Activated CD8-positive, alpha-beta T cell treated with anti-CD3 and anti-CD28 coated beads, Interleukin-2, amount 10 ng/mL, durations not matched to agents 7 days and 5 days (primary cell): ENCODE data around the gene SEMA4D. TPM values are rescaled to one million over a fixed set of nuclear protein-coding genes. Genes with fewer than 3 reads are reported as not detected.

Source experiments
- ATAC-seq: fragments of 150-1000 bp; cut with Tn5 transposase; one replicate; pipeline ENCODE4 v1.10.0; 2021; ENCODE audit warnings: moderate library complexity
- CTCF ChIA-PET: fragments of 350-600 bp; sonication (Branson Sonifier 250); formaldehyde crosslinking; loops from one replicate; lab custom pipeline; 2021; ENCODE audit warnings: antibody characterized with exemption; lab: Charles Lee
- POLR2A ChIA-PET: fragments of 350-600 bp; sonication (Branson Sonifier 250); formaldehyde crosslinking; loops from one replicate; lab custom pipeline; 2021; ENCODE audit warnings: antibody characterized with exemption; lab: Charles Lee
- DNase-seq: peaks from one replicate; pipeline ENCODE4 v3.0.0-alpha.2; 2020
- H3K27ac Mint-ChIP-seq: one replicate; pipeline ENCODE4 v1.8.0; 2021; ENCODE audit warnings: mild to moderate bottlenecking, mixed read lengths
- H3K27me3 Mint-ChIP-seq: one replicate; pipeline ENCODE4 v1.8.0; 2021; ENCODE audit warnings: low read depth, mixed read lengths
- H3K36me3 Mint-ChIP-seq: one replicate; pipeline ENCODE4 v1.8.0; 2021; ENCODE audit warnings: low read depth, mixed read lengths
- H3K4me1 Mint-ChIP-seq: one replicate; pipeline ENCODE4 v1.8.0; 2021; ENCODE audit warnings: low read depth, mixed read lengths
- H3K4me3 Mint-ChIP-seq: one replicate; pipeline ENCODE4 v1.8.0; 2021; ENCODE audit warnings: mild to moderate bottlenecking, mixed read lengths
- H3K9me3 Mint-ChIP-seq: one replicate; pipeline ENCODE4 v1.8.0; 2022; ENCODE audit warnings: mixed read lengths; ENCODE audit not compliant: insufficient read depth
- total RNA-seq, 2 experiments: library from RNA; stranded (reverse); gene quantifications; one replicate each; pipeline ENCODE4 v1.2.3, GENCODE V29; 2021

The SEMA4D gene
- total RNA-seq, 2 experiments from 2014 or later: 314 to 321 TPM

DNA sequence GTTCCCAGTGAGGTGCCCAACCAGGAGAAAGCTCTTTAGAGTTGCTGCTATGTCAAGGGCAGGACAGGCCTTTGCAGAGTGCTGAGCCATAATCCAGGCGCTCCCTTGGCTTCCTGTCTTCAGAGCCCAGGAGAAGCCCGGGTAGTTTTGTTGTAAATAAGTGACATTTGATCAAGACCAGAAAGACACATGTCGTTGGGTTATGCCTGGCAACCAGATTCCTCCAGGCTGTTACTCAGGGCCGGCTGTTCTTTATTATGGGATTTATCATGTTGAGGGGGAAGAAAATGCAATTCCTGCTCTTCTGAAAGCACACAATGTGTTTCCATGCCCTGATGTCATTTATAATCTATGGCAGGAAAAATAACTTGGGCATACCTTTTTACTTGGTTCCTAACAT, 39.3 kb upstream of the SEMA4D start:
- H3K27me3 Mint-ChIP-seq: no peaks in the 10 kb centered on the region
- peaks cover 89% of the 10 kb centered on the region for H3K4me1 Mint-ChIP-seq
- peaks cover 5% of the 10 kb centered on the region for H3K36me3 Mint-ChIP-seq
- peak overlapping the region; percentile 43 for H3K4me3 Mint-ChIP-seq
- DNase-seq: no peak
- peak overlapping the region; percentile 93 for H3K27ac Mint-ChIP-seq
- POLR2A ChIA-PET: interaction anchor here (0.6 to 4.4 kb wide), 16 partner anchors 9 to 117 kb away, joined by 3 to 42 read pairs (median 5); no protein-coding TSS in a partner anchor
- CTCF ChIA-PET: interaction anchor here (0.7 to 7.7 kb wide), 14 partner anchors 10 to 126 kb away, joined by 3 to 98 read pairs (median 4); no protein-coding TSS in a partner anchor
- no peaks in the 10 kb centered on the region for H3K9me3 Mint-ChIP-seq
- ATAC-seq: no peak

DNA sequence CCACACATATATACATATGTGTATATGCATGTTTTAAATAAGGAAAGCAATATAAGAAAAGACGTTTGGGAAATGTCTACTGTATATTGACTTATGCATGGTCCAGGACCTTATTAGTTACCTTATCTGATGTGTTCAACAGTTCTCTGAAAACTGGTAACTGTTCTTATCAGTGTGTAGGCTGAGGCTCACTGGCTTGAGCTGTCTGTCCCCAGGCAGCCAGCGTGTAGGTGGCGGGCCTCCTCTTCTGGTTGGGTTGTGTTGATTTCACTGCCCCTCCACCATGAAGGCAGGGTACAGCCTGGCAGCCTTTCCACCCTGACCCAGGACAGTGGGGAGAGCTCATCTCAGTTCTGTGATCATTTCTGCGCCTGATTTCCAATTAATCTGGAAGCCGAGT, 38.7 kb upstream of the SEMA4D start:
- Mint-ChIP-seq H3K27me3 (no peaks in the 10 kb centered on the region), H3K4me1 (peaks cover 89% of the 10 kb centered on the region), H3K36me3 (peaks cover 5% of the 10 kb centered on the region), H3K9me3 (no peaks in the 10 kb centered on the region), H3K27ac (peak overlapping the region; percentile 93), H3K4me3 (peak overlapping the region; percentile 43)
- ChIA-PET CTCF (interaction anchor here (0.7 to 7.7 kb wide), 14 partner anchors 9 to 126 kb away, joined by 3 to 98 read pairs (median 4); no protein-coding TSS in a partner anchor), POLR2A (interaction anchor here (0.6 to 4.4 kb wide), 15 partner anchors 9 to 116 kb away, joined by 3 to 42 read pairs (median 6); no protein-coding TSS in a partner anchor)
- peak; percentile 83 for ATAC-seq
- peak; percentile 60 for DNase-seq

DNA sequence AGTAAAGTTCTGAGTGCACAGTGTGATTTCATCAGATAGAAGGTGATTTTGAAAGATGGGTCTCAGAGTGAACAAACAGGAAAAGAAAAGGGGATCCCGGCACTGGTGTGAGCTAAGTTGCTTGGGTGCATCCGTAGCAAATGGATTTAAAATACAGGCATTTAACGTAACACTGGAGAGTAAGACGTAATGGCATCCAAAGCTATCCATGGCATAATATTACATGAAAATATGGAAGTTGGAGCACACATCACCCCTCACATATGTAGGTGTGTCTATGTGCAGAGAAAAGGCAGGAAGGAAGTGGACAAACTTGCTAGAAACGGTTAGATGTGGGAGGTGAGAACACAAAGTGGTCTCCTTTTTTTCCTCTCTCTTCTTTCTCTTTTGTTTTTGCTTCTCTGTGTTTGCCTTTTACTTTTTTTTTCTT, 38.2 kb upstream of the SEMA4D start:
- peak overlapping the region; percentile 64 for H3K4me3 Mint-ChIP-seq
- H3K4me1 Mint-ChIP-seq: peaks cover 90% of the 10 kb centered on the region
- H3K27me3 Mint-ChIP-seq: no peaks in the 10 kb centered on the region
- ATAC-seq (peak; percentile 78), DNase-seq (peak; percentile 64)
- no peaks in the 10 kb centered on the region for H3K9me3 Mint-ChIP-seq
- ChIA-PET POLR2A (interaction anchor here (1.0 to 4.4 kb wide), 13 partner anchors 13 to 116 kb away, joined by 3 to 42 read pairs (median 6); no protein-coding TSS in a partner anchor), CTCF (interaction anchor here (1.0 to 7.7 kb wide), 12 partner anchors 9 to 125 kb away, joined by 3 to 98 read pairs (median 4); no protein-coding TSS in a partner anchor)
- peaks cover 3% of the 10 kb centered on the region for H3K36me3 Mint-ChIP-seq
- peak overlapping the region; percentile 89 for H3K27ac Mint-ChIP-seq

DNA sequence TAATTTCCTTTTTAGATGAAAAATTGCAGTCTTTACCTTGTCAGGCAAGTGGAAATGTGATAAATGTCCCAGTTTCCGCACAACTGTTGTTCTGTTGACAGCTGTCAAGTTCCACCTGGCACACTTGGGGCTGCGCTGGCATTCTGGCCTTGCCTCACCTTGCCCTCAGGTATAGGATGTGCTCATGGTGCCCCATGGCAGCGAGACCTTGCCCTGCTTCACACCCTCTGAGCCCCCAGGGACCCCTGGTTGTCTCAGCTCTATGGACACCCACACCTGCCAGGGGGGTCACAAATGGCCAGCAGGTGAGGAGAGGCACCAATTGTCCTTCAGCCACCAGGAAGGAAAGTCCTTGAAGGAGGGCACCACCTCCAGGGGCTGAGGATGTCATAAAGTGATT, 37.5 kb upstream of the SEMA4D start:
- no peak for DNase-seq
- no peaks in the 10 kb centered on the region for H3K9me3 Mint-ChIP-seq
- peaks cover 3% of the 10 kb centered on the region for H3K36me3 Mint-ChIP-seq
- no peaks in the 10 kb centered on the region for H3K27me3 Mint-ChIP-seq
- ChIA-PET POLR2A (interaction anchor here (1.1 to 4.4 kb wide), 12 partner anchors 13 to 61 kb away, joined by 3 to 42 read pairs (median 6); no protein-coding TSS in a partner anchor), CTCF (interaction anchor here (1.2 to 7.7 kb wide), 8 partner anchors 8 to 106 kb away, joined by 3 to 98 read pairs (median 14); no protein-coding TSS in a partner anchor)
- peaks cover 93% of the 10 kb centered on the region for H3K4me1 Mint-ChIP-seq
- H3K4me3 Mint-ChIP-seq: peak overlapping the region; percentile 64
- peak overlapping the region; percentile 89 for H3K27ac Mint-ChIP-seq
- no peak for ATAC-seq

DNA sequence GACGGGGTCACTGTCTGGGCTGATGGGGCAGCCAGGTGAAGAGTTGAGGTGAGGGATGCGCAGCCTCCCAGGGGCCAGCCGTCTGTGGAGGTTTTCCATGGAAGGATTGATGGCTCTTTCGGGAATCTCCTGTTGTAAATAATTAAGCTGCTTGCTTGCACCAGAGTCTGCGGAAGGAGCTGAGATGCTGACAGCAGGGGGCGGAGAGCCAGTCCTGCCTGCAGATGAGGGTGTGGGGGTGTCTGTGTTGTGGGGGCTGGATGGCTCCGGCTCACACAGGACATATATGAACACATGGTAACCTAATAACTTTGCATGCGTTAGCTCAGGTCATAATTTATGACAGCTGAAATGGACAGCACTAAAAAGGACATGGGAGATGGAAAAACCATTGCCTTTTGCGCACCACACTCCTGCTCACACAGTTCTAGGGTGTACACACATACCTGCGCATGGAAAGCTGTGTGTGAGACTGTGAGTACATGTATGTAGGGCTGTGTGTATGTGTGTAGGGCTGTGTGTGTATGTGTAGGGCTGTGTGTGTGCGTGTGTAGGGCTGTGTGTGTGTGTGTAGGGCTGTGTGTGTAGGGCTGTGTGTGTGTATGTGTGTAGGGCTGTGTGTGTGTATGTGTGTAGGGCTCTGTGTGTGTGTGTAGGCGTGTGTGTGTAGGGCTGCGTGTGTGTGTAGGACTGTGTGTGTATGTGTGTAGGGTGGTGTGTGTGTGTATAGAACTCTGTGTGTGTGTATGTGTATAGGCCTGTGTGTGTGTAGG, 36.8 kb upstream of the SEMA4D start:
- H3K4me3 Mint-ChIP-seq: no peak overlapping the region
- no peak for ATAC-seq
- peaks cover 97% of the 10 kb centered on the region for H3K4me1 Mint-ChIP-seq
- no peaks in the 10 kb centered on the region for H3K9me3 Mint-ChIP-seq
- H3K27me3 Mint-ChIP-seq: no peaks in the 10 kb centered on the region
- CTCF ChIA-PET: interaction anchor here (2.2 to 7.7 kb wide), 4 partner anchors 12 to 106 kb away, joined by 13 to 98 read pairs (median 25); no protein-coding TSS in a partner anchor
- H3K36me3 Mint-ChIP-seq: peaks cover 3% of the 10 kb centered on the region
- POLR2A ChIA-PET: interaction anchor here (1.1 to 4.4 kb wide), 3 partner anchors 12 to 53 kb away, joined by 3 to 42 read pairs (median 15); no protein-coding TSS in a partner anchor
- DNase-seq: no peak
- peak overlapping the region; percentile 89 for H3K27ac Mint-ChIP-seq

DNA sequence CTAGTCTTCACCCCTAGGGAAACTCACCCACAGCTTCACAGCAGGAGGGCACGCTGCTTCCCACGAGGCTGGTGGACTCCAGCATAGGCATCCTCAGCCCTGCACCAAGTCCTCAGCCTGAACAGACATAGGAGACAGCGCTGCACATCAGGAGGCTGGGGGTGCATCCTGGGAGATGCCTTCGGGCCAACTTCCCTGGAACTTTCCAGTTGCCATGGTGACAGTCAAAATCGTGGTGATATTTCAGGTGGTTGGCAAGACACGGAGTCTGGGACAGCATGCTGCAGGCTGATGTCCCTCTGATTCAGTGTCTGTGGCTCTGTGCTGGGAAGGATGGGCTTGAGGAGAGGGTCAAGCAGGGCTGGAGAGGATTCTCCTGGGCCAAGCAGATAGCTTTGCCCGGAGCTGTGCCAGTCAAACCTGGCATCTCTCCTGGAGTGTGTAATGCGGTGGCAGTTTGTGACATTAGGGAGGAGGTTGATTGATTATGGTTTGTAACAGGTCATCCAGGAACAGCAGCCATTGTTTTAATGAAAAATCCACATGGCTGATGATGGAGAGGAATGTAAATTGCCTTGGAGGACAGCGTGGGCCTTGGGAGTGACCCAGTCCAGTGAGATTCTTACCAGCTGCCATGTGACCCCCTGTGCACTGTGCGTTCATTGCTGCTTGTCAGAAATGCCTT, 35.6 kb upstream of the SEMA4D start:
- Mint-ChIP-seq H3K27me3 (no peaks in the 10 kb centered on the region), H3K4me3 (no peak overlapping the region), H3K27ac (peak overlapping the region; percentile 77), H3K36me3 (peaks cover 4% of the 10 kb centered on the region), H3K9me3 (no peaks in the 10 kb centered on the region), H3K4me1 (peaks cover 96% of the 10 kb centered on the region)
- DNase-seq (no peak), ATAC-seq (no peak)
- ChIA-PET POLR2A (interaction anchor here (0.6 to 4.4 kb wide), 4 partner anchors 10 to 107 kb away, joined by 3 to 42 read pairs (median 4); no protein-coding TSS in a partner anchor), CTCF (interaction anchor here (1.7 to 7.7 kb wide), 4 partner anchors 11 to 35 kb away, joined by 6 to 98 read pairs (median 25); no protein-coding TSS in a partner anchor)

DNA sequence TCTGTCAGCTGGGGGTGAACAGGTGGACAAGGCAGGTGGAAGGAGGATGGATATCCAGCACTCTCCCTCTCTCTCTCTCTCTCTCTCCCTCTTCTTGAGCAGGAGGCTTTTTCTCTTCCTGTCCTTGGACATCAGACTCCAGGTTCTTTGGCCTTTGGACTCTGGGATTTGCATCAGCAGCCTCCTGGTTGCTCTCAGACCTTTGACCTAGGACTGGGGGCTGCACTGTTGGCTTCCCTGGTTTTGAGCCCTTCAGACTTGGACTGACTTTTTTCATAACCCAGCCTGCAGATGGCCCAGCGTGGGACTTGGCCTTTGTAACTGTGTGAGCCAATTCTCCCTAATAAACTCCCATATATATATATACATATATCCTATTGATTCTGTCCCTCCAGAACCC, 35.0 kb upstream of the SEMA4D start:
- Mint-ChIP-seq H3K27ac (peak overlapping the region; percentile 67), H3K27me3 (no peaks in the 10 kb centered on the region), H3K4me1 (peaks cover 96% of the 10 kb centered on the region), H3K36me3 (peaks cover 10% of the 10 kb centered on the region), H3K9me3 (peaks cover 5% of the 10 kb centered on the region), H3K4me3 (no peak overlapping the region)
- DNase-seq: no peak
- ChIA-PET CTCF (interaction anchor here (1.7 to 6.9 kb wide), 3 partner anchors 10 to 34 kb away, joined by 6 to 36 read pairs (median 9); no protein-coding TSS in a partner anchor), POLR2A (interaction anchor here (1.3 kb wide), 2 partner anchors 9 to 14 kb away, joined by 3 to 4 read pairs; no protein-coding TSS in a partner anchor)
- ATAC-seq: no peak

DNA sequence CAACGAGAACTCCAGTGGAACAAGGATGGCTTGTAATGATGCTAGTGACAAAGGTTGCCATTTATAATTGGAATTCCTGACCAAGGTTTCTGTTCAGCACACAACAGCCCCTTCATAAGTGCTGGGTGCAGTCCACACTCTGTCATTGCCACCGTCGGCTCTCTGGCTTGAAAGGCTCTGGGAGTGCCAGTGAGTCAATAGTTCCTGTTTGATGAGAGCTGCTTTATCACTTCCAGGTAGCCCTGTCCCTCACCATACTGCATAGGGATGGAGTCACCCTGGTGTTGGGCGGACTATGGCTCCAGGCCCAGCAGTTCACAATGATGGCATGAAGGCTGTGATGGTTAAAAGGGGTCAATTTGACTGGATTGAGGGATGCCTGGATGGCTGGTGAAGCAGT, 34.6 kb upstream of the SEMA4D start:
- Mint-ChIP-seq H3K9me3 (peaks cover 9% of the 10 kb centered on the region), H3K27me3 (no peaks in the 10 kb centered on the region), H3K27ac (peak overlapping the region; percentile 67), H3K4me1 (peaks cover 96% of the 10 kb centered on the region), H3K4me3 (no peak overlapping the region), H3K36me3 (peaks cover 13% of the 10 kb centered on the region)
- ChIA-PET POLR2A (interaction anchor here (0.6 to 1.7 kb wide), 5 partner anchors 9 to 87 kb away, joined by 3 to 5 read pairs (median 3); no protein-coding TSS in a partner anchor), CTCF (interaction anchor here (1.1 to 6.9 kb wide), 4 partner anchors 10 to 33 kb away, joined by 6 to 36 read pairs (median 8); no protein-coding TSS in a partner anchor)
- no peak for ATAC-seq
- DNase-seq: no peak

DNA sequence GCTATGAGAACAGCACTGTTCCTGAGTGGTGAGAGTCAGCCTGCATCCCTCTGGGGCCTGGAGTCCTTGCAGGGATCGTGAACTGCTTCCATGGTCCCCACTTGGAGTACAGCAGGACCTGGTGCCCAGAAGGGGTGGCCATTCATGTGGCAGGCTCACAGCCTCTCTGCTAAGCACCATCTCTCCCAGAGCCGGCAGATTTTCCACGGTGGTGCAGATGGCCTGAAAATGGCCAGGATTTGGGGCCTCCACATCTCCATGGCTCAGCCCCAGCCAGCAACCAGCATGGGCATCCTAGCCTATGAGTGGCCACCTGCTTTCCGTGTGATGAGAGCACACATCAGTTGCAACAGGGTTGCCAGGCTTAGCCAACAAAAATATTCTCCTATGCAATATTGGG, 33.9 kb upstream of the SEMA4D start:
- DNase-seq (no peak), ATAC-seq (no peak)
- Mint-ChIP-seq H3K36me3 (peaks cover 18% of the 10 kb centered on the region), H3K27me3 (no peaks in the 10 kb centered on the region), H3K9me3 (peaks cover 10% of the 10 kb centered on the region), H3K4me3 (no peak overlapping the region), H3K27ac (peak overlapping the region; percentile 67), H3K4me1 (peaks cover 95% of the 10 kb centered on the region)
- ChIA-PET CTCF (interaction anchor here (1.1 to 6.9 kb wide), 5 partner anchors 9 to 33 kb away, joined by 6 to 50 read pairs (median 9); no protein-coding TSS in a partner anchor), POLR2A (interaction anchor here (0.6 to 1.7 kb wide), 3 partner anchors 9 to 86 kb away, joined by 3 to 5 read pairs (median 3); no protein-coding TSS in a partner anchor)

DNA sequence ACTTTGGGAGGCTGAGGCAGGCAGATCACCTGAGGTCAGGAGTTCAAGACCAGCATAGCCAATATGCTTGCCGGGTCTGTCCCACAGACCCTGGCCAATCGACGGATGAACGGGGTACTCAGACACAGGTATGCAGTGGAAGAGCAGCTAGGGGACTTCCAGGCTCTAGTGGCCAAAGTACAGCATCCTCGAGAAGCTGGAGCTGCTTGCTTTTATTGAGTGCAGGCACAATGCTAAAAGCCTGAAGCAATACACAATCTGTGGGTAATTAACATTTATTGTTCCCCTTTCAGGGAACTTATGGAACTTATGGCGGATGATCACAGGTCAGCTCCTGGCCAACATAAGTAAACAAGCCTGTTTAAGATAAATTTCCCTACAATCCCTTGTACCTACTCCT, 32.8 kb upstream of the SEMA4D start:
- ChIA-PET POLR2A (interaction anchor here (0.9 to 2.7 kb wide), 4 partner anchors 8 to 81 kb away, joined by 3 to 15 read pairs (median 4); no protein-coding TSS in a partner anchor), CTCF (interaction anchor here (3.0 to 6.9 kb wide), 3 partner anchors 11 to 28 kb away, joined by 10 to 50 read pairs (median 36); no protein-coding TSS in a partner anchor)
- DNase-seq (no peak), ATAC-seq (no peak)
- no peak overlapping the region for H3K4me3 Mint-ChIP-seq
- H3K27me3 Mint-ChIP-seq: no peaks in the 10 kb centered on the region
- H3K9me3 Mint-ChIP-seq: peaks cover 10% of the 10 kb centered on the region
- H3K36me3 Mint-ChIP-seq: peaks cover 23% of the 10 kb centered on the region
- peaks cover 96% of the 10 kb centered on the region for H3K4me1 Mint-ChIP-seq
- H3K27ac Mint-ChIP-seq: peak overlapping the region; percentile 78
